ENCODE results near the gene LARGE2. TPM values are rescaled to one million over a fixed set of nuclear protein-coding genes. Genes with fewer than 3 reads are reported as not detected.

Gene LARGE2
- total and polyA plus RNA-seq, 9 of the 15 experiments (the other 6 are each of a cell fraction or from before 2014, with no cell fraction given) = 0.56 to 14.1 (median 6.6) TPM

- TF ChIP-seq NKRF (IDR thresholded peaks at IDR 0.05; ENCODE audit: borderline replicate concordance) (peak; percentile 88; the same call in 1 of the 2 replicates), ZNF184 (CRISPR knock-in tag; IDR thresholded peaks at IDR 0.05) (no peak), ZNF133 (CRISPR knock-in tag; IDR thresholded peaks at IDR 0.05) (no peak), GTF2B (IDR thresholded peaks at IDR 0.05; ENCODE audit: extremely low read depth, insufficient read length) (no peak), HDAC2 (IDR thresholded peaks at IDR 0.05) (no peak), EP300 (IDR thresholded peaks at IDR 0.05; ENCODE audit: low read length) (peak; percentile 25; the same call in 1 of the 2 replicates), GATAD2B (IDR thresholded peaks at IDR 0.05; ENCODE audit: borderline replicate concordance) (no peak), SIN3A (IDR thresholded peaks at IDR 0.05; ENCODE audit: borderline replicate concordance in 2 of 2, control insufficient read depth in 1 of 2, low read depth in 2 of 2, low read length in 2 of 2) (peak; percentile 91 to 92), ATF1 (CRISPR knock-in tag; IDR thresholded peaks at IDR 0.05) (no peak), ATF1 (tag; IDR thresholded peaks at IDR 0.05) (peak; percentile 78), CREB1 (IDR thresholded peaks at IDR 0.05) (no peak), CREB1 (CRISPR knock-in tag; IDR thresholded peaks at IDR 0.05) (0 out of 2 replicates have a peak, but pooled peaks have one; percentile 51), SAP30 (IDR thresholded peaks at IDR 0.05; ENCODE audit: borderline replicate concordance, insufficient read depth, low read depth, low read length, poor library complexity, severe bottlenecking) (peak; percentile 91), TRIM25 (IDR thresholded peaks at IDR 0.05; ENCODE audit: borderline replicate concordance) (no peak), MED1 (CRISPR knock-in tag; IDR thresholded peaks at IDR 0.05; ENCODE audit: borderline replicate concordance) (no peak), MECOM (CRISPR knock-in tag; IDR thresholded peaks at IDR 0.05) (no peak), PHB2 (IDR thresholded peaks at IDR 0.05; ENCODE audit: low read depth) (no peak), TOE1 (IDR thresholded peaks at IDR 0.05; ENCODE audit: borderline replicate concordance) (peak; percentile 88), TOE1 (CRISPR knock-in tag; IDR thresholded peaks at IDR 0.05; ENCODE audit: borderline replicate concordance, low read depth) (no peak), ILF3 (IDR thresholded peaks at IDR 0.05; ENCODE audit: borderline replicate concordance) (no peak), HNRNPL (IDR thresholded peaks at IDR 0.05; ENCODE audit: low read depth, low read length) (no peak), PHF8 (IDR thresholded peaks at IDR 0.05; ENCODE audit: borderline replicate concordance, low read length) (peak; percentile 77), SRSF1 (IDR thresholded peaks at IDR 0.05; ENCODE audit: low read depth, low read length) (no peak), TBP (optimal IDR thresholded peaks at IDR 0.05; ENCODE audit: low read depth, low read length) (peak; percentile 77), PHF21A (IDR thresholded peaks at IDR 0.05; ENCODE audit: borderline replicate concordance, low read depth) (peak; percentile 73; the same call in 1 of the 2 replicates)
Observed at GRCh38 chr11:45917623-45918330, 4.7 kb upstream of the LARGE2 start, which contains the start of gene PEX16 (continued).

All from K562 (cell line).